OCI-LY1 (cell line): ENCODE results near the gene PRR4.

ENCODE experiments used
- H2AFZ ChIP-seq: fragments of 200-600 bp; sonication (generic), shearing (Covaris generic); 2 replicates; pipeline ENCODE4 v1.6.0; 2014; ENCODE audit warnings: antibody characterized with exemption, mild to moderate bottlenecking, low read length
- H3F3A ChIP-seq: fragments of 200-600 bp; sonication (generic), shearing (Covaris generic); 2 replicates; pipeline ENCODE4 v1.6.0; 2014; ENCODE audit warnings: mild to moderate bottlenecking, antibody characterized with exemption, low read length, moderate library complexity; ENCODE audit not compliant: insufficient read depth
- H3K27ac ChIP-seq: fragments of 200-600 bp; sonication (generic); 2 replicates; pipeline ENCODE4 v1.5.1; 2014; ENCODE audit warnings: low read length, mixed run types, mild to moderate bottlenecking, low read depth; ENCODE audit not compliant: poor library complexity, severe bottlenecking
- H3K27me3 ChIP-seq: fragments of 200-600 bp; sonication (generic); 2 replicates; pipeline ENCODE4 v1.6.0; 2014; ENCODE audit warnings: antibody characterized with exemption, mild to moderate bottlenecking, low read length, moderate library complexity; ENCODE audit not compliant: insufficient read depth
- H3K36me3 ChIP-seq: fragments of 200-600 bp; sonication (generic); 2 replicates; pipeline ENCODE4 v1.6.1; 2014; ENCODE audit warnings: mild to moderate bottlenecking, antibody characterized with exemption, low read length, moderate library complexity, mixed read lengths; ENCODE audit not compliant: insufficient read depth
- H3K4me1 ChIP-seq: fragments of 200-600 bp; sonication (generic); 2 replicates; pipeline ENCODE4 v1.5.1; 2014; ENCODE audit warnings: mild to moderate bottlenecking, low read length, moderate library complexity; ENCODE audit not compliant: insufficient read depth, severe bottlenecking
- H3K4me2 ChIP-seq: fragments of 200-600 bp; sonication (generic), shearing (Covaris generic); 2 replicates; pipeline ENCODE4 v1.6.1; 2014; ENCODE audit warnings: low read length
- H3K4me3 ChIP-seq: fragments of 200-600 bp; sonication (generic); 2 replicates; pipeline ENCODE4 v1.5.1; 2014; ENCODE audit warnings: low read length, low read depth, mild to moderate bottlenecking, mixed read lengths; ENCODE audit not compliant: poor library complexity, severe bottlenecking
- H3K79me2 ChIP-seq: fragments of 200-600 bp; shearing (Covaris generic); 2 replicates; pipeline ENCODE4 v1.6.1; 2016; ENCODE audit warnings: mixed run types, low read length, mixed read lengths; ENCODE audit not compliant: insufficient read depth
- H3K9ac ChIP-seq: fragments of 200-600 bp; sonication (generic), shearing (Covaris generic); 2 replicates; pipeline ENCODE4 v1.6.1; 2014; ENCODE audit warnings: mild to moderate bottlenecking, low read length, mixed read lengths
- H3K9me2 ChIP-seq: fragments of 200-600 bp; sonication (generic), shearing (Covaris generic); 2 replicates; pipeline ENCODE4 v1.6.1; 2014; ENCODE audit warnings: low read depth, mild to moderate bottlenecking, low read length, mixed read lengths
- H3K9me3 ChIP-seq: fragments of 200-600 bp; shearing (Covaris generic); 2 replicates; pipeline ENCODE4 v1.6.1; 2014; ENCODE audit warnings: low read length, mixed read lengths
- H4K20me1 ChIP-seq: fragments of 200-600 bp; sonication (generic), shearing (Covaris generic); 2 replicates; pipeline ENCODE4 v1.6.0; 2016; ENCODE audit warnings: mild to moderate bottlenecking, low read length; ENCODE audit not compliant: insufficient read depth
- CTCF ChIP-seq: fragments of 200-600 bp; sonication (generic), shearing (Covaris generic); IDR thresholded peaks from 2 replicates; pipeline ENCODE4 v1.5.1; 2017; ENCODE audit warnings: mild to moderate bottlenecking, antibody characterized with exemption, low read length, moderate library complexity, mixed read lengths
- EZH2 ChIP-seq: fragments of 200-600 bp; sonication (generic), shearing (Covaris generic); IDR thresholded peaks from 2 replicates; pipeline ENCODE4 v1.8.0; 2017; ENCODE audit warnings: borderline replicate concordance, mixed run types, mild to moderate bottlenecking, antibody characterized with exemption, low read length, moderate library complexity, mixed read lengths

Gene PRR4

GRCh38 chr12:10853776-10854175, 4.5 kb upstream of the PRR4 start:
- Histone ChIP-seq H3K4me2 (no peak overlapping the region), H3K4me3 (no peak overlapping the region), H3K9ac (no peak overlapping the region), H4K20me1 (no peaks in the 10 kb centered on the region), H2AFZ (no peak overlapping the region), H3K9me3 (peaks cover 6% of the 10 kb centered on the region; the same call in 1 of the 2 replicates), H3F3A (no peaks in the 10 kb centered on the region), H3K4me1 (no peaks in the 10 kb centered on the region), H3K9me2 (no peaks in the 10 kb centered on the region), H3K27me3 (no peaks in the 10 kb centered on the region), H3K79me2 (no peaks in the 10 kb centered on the region), H3K36me3 (no peaks in the 10 kb centered on the region), H3K27ac (no peak overlapping the region)
- TF ChIP-seq CTCF (no peak), EZH2 (no peak)

DNA sequence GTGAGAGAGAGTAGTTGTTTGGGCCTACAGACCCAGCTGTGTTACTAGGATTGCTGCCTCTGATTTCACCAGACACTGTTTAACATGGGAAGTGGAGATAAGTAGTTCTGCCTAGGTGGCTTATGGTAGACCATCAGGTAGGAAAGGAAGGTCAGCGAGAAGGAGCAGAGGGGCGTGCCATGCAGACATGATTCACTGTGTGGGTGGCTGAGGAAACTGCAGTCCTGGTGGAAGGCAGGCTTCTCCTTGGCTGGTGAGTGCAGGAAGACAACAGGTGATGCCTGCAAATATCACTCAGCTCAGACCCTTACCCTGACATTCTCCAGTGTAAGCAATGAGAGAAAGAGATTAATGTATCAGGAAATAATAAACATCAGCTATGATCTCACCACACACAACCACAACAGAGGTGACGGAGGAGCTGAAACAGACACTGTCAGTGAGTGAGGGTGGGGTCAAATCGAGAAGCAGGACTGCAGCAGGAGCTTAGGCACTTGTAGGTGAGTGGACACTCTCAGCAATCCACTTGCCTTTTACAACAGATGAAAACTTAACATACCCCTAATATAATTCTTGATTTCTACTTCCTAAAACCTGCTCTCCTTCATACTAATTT, 2.1 kb upstream of the PRR4 start:
- H3K27me3 ChIP-seq = no peaks in the 10 kb centered on the region
- no peak overlapping the region for H3K9ac ChIP-seq
- H3K27ac ChIP-seq = no peak overlapping the region
- H3K4me2 ChIP-seq = no peak overlapping the region
- H3K4me3 ChIP-seq = no peak overlapping the region
- H4K20me1 ChIP-seq = no peaks in the 10 kb centered on the region
- no peaks in the 10 kb centered on the region for H3K4me1 ChIP-seq
- H3K36me3 ChIP-seq = no peaks in the 10 kb centered on the region; the same call in 1 of the 2 replicates
- H3K9me2 ChIP-seq = no peaks in the 10 kb centered on the region
- H3K9me3 ChIP-seq = peaks cover 4% of the 10 kb centered on the region; the same call in 1 of the 2 replicates
- no peak for TF ChIP-seq EZH2
- TF ChIP-seq CTCF = no peak
- H3K79me2 ChIP-seq = no peaks in the 10 kb centered on the region
- H2AFZ ChIP-seq = no peak overlapping the region
- no peaks in the 10 kb centered on the region for H3F3A ChIP-seq

DNA sequence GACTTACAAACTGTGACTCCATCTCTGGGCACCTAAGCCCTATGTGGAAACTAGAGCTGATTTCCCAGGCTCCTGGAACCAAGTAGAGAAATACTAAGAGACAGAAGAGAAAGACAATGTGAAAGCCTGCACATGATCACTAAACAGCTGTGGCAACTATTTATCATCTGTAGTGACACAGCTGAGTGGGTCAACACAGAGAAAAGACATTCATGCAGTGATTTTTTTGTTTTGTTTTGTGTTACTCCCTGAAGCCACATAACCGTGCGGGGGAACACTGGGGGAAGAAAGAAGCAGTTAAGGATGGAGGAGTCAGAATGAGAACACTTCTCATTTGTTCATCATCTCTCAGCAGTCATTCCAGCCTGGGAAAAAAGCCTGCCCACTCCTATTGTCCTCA, 1.5 kb downstream of the PRR4 start:
- H3K27me3 ChIP-seq = no peaks in the 10 kb centered on the region
- no peaks in the 10 kb centered on the region for H3K79me2 ChIP-seq
- TF ChIP-seq EZH2 = no peak
- TF ChIP-seq CTCF = no peak
- H3K9me3 ChIP-seq = no peaks in the 10 kb centered on the region
- H3K36me3 ChIP-seq = no peaks in the 10 kb centered on the region; the same call in 1 of the 2 replicates
- H3K4me1 ChIP-seq = no peaks in the 10 kb centered on the region
- no peaks in the 10 kb centered on the region for H3F3A ChIP-seq
- no peak overlapping the region for H2AFZ ChIP-seq
- H3K4me2 ChIP-seq = no peak overlapping the region
- no peak overlapping the region for H3K9ac ChIP-seq
- H3K27ac ChIP-seq = no peak overlapping the region
- H3K9me2 ChIP-seq = no peaks in the 10 kb centered on the region
- no peak overlapping the region for H3K4me3 ChIP-seq
- H4K20me1 ChIP-seq = no peaks in the 10 kb centered on the region
